NCI-H226 (cell line): ENCODE data around the gene SVOPL.

Source experiments
- DNase-seq: peaks from one replicate; pipeline ENCODE4 v3.0.0-alpha.2; 2015

Gene SVOPL

GRCh38 chr7:138553805-138554204 is 147.4 kb downstream of the SVOPL start:
- DNase-seq: no peak

- DNase-seq: no peak
These were observed 150.1 kb downstream of the SVOPL start for GRCh38 chr7:138551102-138551501.

- DNase-seq: no peak
These were observed 150.8 kb downstream of the SVOPL start for GRCh38 chr7:138550337-138550736.

GRCh38 chr7:138549082-138549481 is 152.1 kb downstream of the SVOPL start:
- DNase-seq: no peak

GRCh38 chr7:138546829-138547228 is 154.3 kb downstream of the SVOPL start:
- no peak for DNase-seq

GRCh38 chr7:138546064-138546619 is 155.0 kb downstream of the SVOPL start:
- no peak for DNase-seq

- DNase-seq: no peak
These were observed 156.0 kb downstream of the SVOPL start for GRCh38 chr7:138545123-138545522.
